KBM-7 (cell line): ENCODE measurements around the gene PRDM16.

Experiments used
- DNase-seq: peaks from one replicate; pipeline ENCODE4 v3.0.0-alpha.2; 2015
- in situ Hi-C: fragments of 300-500 bp; cut with MboI; formaldehyde crosslinking; loops from 2 replicates; pipeline ENCODE4 v1.14.3; 2020; ENCODE audit warnings: low sequenced_read_pairs, low pct_unique_long_range_greater_than_20kb, mixed read lengths

The PRDM16 gene

DNA sequence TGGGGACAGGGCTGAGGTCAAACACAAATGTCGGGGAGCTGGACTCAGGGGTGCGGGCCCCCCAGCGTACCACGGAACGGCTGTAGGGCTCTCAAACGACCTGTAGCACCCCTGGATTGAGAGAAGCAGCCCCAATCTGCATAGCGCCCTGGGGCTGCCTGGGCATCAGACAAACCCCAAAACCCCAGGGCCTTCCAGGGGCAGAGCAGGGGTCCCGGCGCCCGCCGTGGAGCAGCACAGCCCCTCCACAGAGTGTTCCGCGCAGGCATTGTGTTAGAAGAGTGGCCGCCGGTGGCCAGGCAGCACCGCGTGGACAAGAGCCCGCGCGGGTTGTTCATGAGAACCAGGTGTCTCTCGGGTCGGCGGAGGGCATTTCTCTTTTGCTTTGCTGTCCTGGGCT is 321.3 kb downstream of the PRDM16 start:
- DNase-seq = no peak
- in situ Hi-C loops = no loop called here

DNA sequence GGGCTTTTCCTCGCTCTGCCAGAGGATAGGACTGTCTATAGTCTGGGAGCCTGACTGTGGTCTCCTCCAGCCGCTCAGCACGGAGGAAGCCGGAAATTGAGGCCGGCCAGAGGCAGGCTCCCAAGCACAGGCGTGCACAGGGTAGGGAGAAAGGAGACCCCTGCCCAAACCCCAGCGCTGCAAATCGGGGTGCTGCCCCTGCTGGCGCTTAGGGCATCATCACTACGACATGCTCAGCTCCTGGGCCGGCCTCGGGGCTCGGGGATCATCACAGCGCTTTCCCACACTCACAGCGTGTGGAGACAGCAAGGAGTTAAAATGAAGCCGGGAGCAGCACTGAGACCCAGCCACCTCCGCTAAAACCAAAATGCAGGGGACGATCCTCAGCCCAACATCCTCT is 322.7 kb downstream of the PRDM16 start:
- no peak for DNase-seq
- in situ Hi-C loops = no loop called here

DNA sequence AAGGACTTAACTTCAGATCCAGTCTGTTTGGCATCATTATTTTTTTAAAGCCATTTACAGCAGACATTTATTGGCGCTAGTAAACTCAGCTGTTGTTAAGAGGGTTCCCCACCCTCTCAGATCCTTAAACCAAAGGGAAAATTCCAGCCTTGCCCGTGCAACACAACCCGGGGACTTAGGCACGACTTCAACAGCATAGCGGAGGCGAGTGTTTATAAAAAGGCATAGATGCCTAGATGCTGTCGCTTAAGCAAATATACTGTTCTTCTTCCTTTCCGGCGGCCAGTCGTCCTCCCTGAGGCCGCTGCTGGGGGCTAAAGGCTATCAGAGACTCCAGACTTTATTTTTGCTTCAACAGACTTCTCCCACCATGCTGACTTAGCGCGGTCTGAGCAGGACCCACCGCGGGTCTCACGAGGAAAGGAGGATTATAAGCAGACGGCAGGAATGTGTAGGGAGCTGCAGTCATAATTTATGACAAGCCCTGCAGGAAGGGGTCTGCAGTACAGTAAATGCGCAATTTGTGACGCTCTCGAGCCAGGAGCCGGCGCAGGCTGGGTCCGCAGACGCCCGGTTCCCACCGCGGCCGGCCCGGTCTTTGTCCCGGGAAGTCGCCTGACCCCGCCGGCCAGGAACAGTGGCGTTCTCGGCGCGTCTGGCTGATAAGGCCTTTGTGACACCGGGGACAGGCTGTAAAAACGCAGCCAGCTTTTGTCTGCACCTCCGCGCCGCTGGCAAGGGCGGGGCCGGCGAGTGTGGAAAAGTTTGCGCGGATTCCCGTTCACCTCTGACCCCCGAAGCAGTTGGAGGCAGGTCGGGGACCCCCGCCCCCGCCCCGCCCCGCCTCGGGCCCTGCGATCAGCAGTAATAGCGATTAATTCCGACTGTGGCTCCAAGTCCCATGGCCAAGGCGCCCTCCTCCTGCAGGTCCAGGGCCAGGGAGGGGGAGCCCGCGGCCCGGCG is 324.3 kb downstream of the PRDM16 start:
- in situ Hi-C loops = no loop called here
- DNase-seq = no peak

DNA sequence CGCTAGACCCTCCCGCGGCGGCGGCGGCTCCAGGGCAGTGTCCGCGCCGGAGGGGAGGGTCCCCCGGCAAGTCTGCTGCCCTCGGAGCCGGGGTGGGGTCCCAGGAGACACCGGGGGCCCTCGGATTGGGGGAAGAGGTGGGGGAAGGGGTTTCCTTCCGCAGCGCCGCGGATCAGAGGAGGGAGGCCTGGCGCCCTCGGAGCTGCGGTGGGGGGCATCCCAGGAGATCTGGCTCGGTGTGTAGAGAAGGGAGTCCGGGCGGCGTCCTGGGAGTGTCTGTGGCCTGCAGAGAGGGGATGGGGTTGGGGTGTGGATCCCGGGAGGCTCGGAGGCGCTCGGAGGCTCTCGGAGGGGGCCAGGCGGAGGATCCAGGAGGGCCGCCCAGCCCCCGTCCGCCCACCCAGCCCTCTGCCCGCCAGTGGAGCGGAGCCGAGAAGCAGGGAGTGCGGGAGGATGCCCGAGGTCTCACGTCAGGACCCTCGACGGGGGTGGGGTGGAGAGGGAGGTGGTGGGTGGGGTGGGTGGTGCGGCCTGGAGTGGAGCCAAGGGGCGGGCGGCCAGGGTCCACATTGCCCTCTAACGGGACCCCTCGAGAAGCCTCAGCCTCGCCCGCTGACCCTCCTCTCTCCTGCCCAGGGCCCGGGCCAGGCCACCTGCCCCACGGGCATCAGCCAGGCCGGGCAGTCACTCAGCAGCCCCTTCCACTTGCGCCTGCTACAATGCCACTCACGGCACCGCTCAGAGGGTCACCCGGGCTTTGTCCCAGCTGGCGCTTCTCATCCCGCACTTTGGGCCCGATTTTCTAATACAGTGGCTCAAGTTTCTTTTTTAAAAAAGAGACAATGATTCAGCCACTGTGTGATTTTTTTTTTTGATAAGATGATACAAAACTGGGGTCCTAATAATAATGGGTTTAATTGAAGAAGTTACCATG is 325.3 kb downstream of the PRDM16 start:
- in situ Hi-C loops = no loop called here
- DNase-seq = no peak

DNA sequence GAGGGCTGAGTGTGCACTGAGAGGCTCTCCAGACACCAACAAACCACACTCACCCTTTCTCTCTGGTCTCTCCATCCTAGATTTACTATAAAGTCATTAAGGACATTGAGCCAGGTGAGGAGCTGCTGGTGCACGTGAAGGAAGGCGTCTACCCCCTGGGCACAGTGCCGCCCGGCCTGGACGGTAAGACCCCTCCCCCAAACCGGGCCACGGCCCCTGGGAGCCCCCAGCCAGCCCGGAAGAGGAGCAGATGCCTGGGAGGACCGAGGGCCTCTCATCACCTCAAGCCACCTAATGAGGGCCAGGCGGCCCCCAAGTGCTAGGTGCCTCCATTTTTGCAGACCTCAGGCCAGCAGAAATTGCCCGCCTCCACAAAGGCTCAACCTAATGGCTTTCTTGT is 327.4 kb downstream of the PRDM16 start:
- DNase-seq = no peak
- in situ Hi-C loops = no loop called here

DNA sequence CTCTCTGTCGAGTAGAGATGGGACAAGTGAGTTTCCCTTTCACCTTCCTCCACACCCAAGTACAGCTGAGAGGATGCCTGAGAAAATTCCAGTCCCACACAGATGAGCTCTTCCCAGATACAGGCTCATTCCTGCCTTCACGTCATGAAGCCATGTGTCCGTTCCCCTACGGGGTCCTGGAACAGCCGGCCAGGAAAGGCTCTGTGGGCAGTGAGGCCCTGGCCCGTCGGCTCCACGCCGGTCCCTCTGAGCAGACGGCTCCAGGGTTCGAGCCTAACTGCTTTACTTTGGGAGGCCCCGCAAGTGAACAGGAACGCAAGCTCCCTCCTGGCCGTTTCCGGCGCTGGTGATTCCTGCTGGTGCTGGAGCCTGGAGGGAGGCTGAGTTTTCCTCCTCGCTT is 328.3 kb downstream of the PRDM16 start:
- DNase-seq = no peak
- in situ Hi-C loops = no loop called here

DNA sequence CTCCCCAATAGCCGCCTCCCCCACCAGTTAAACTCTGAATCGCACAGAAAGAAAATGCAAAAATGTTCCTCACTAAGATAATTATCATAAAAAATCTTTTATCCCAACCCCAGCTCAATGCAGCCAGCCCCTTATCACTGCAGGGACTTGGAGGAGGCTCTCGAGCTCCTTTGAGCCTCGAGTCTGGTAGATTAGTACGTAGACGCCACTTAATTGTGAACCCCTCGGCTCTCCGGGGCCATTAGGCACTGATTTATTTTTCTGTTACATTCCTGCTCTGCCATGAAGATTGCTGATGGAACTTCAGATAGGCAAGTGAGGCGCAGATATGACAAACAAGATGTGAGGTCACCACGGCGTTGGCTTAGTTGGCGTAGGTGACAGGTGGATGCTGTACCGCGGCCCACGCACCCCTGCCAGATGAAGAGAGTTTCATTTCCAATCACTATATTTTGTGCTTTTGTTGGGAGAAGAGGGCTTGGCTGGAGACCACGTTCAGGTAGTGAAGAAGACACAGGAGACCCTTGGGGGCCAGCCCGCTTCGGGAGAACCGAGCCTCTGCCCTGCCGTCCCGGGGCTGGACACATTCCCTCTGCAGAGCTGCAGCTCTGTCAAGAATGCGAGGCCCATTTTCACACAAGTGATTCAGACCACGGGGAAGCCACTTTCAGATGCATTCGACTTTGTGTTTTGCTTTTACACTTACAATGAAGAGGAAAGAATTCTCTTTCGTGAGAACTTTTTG is 329.6 kb downstream of the PRDM16 start:
- in situ Hi-C loops = no loop called here
- no peak for DNase-seq

DNA sequence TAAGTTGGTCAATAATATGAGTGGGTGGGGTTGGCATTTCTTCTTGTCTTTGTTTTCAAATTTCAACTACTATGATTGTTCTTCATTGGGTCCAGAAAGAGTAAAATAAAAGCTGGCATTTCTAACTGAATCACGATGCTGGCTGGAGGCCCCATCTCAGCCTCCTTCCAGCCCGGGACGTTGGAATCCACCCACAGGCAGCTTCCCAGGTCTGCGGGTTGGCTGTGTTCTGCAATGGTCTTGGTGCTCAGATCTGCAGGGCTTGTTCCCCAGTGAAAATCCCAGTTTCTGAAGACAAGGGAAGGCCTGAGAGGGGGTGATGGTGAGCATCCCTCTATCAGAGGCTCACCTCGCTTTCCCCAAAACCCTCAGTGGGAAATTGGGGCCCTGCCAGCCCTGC is 330.7 kb downstream of the PRDM16 start:
- DNase-seq = no peak
- in situ Hi-C loops = no loop called here

DNA sequence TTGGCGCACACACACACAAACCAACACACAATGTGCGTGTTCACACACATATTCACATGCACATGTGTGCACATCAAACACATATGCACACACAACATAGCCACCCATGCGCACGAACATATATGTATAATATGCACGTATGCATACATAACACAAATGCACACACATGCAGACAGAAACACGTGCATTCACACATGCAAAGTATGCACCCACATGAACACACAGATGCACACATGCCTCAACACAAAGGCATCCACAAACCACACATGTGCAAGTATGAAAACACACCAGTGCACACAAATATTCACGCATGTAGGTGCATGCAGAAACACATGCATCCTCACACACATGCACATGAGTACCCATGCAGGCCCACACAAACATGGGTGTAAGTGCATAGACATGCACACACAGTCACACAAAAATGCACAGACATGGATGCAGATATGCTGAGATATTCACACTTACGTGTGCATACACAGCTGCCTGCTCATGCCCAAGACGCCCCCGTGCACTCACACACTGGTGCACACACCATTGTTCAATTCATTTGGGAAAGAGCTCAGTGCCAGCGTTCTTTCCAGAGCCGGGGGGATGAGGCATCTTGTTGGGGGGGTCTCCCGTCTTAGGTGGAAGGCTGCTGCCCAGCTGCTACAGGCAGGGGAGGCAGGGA is 332.7 kb downstream of the PRDM16 start:
- no peak for DNase-seq
- in situ Hi-C loops = no loop called here

DNA sequence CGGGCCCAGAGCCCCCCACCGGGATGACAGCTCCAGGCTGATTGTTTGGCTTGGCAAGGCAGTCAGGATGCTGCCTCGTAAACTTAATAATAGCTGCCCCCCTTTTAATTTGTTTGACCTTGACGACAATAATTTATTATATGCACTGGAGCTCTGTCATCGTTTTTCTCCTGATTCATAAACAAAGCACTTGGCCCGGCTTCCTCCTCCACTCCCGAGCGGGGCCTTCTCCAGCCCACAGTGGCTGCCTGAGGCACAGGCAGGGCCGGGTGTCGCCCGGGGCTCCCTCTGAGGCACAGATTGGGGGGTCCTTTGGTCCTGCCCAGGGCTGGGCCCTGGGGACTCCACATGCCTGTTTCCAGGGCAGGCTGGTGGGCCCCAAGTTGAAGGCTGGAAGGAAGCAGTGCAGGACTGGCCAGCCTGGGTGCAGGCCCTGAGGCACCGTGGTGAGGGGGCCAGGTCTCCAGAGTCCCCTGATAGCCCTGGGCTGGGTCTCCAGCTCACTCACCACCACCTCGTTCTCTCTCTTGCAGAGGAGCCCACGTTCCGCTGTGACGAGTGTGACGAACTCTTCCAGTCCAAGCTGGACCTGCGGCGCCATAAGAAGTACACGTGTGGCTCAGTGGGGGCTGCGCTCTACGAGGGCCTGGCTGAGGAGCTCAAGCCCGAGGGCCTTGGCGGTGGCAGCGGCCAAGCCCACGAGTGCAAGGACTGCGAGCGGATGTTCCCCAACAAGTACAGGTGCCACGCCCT is 333.4 kb downstream of the PRDM16 start:
- in situ Hi-C loops = no loop called here
- no peak for DNase-seq

DNA sequence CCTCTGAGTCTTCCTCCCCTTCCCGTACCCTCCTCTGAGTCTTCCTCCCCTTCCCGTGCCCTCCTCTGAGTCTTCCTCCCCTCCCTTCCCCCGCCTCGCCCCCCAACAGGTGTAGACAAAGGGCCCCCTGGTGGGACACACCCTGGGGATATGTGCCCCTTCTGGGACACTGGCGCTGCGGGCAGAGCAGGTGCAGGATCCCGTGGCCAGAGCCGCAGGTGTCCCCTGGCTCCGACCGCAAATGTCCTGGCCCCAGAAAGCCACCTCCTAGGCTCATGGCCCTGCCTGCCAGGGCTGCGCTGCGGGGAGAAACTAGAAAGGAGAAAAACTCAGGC is 334.0 kb downstream of the PRDM16 start:
- in situ Hi-C loops = no loop called here

DNA sequence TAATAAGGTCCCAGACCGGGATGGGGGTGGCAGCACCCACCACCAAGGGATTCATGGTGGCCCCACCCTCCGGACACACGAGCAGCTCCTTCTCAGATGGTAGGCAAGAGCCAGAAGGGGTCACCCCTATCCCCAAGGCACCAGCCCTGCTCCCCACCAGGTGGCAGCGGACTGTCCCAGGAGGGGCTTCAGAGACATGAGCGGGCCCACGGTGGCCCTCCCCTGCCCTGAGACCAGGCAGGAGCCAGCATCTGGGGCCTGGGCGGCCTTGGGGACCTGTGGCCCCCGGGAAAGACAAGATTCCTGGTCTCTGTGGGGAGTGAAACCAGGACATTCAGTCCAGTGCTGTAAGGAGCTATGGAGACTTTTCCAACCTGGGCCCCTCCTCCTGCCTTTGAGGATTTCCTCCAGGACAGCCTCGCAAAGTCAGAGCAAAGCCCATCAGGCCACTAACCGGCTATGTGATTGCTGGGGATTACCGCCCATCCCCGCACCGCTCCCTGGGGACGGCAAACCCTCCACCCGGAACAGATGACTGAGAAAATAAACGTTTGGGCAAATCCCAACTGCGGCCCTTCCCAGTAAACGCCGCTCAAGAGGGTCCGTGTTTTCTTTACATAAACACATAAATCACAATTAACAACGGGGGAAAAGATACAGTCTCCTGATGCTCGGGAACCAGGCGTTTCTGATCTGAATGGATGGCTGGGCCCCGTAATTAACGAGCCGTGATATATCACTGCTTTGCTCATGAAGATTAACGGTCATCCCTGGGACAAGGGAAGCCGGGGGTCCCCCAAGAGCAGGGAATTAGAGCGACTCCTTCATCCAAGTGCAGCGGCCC is 334.6 kb downstream of the PRDM16 start:
- in situ Hi-C loops = no loop called here
- no peak for DNase-seq

More for the DNA sequence above, 334.0 kb downstream of the PRDM16 start:
- no peak for DNase-seq

DNA sequence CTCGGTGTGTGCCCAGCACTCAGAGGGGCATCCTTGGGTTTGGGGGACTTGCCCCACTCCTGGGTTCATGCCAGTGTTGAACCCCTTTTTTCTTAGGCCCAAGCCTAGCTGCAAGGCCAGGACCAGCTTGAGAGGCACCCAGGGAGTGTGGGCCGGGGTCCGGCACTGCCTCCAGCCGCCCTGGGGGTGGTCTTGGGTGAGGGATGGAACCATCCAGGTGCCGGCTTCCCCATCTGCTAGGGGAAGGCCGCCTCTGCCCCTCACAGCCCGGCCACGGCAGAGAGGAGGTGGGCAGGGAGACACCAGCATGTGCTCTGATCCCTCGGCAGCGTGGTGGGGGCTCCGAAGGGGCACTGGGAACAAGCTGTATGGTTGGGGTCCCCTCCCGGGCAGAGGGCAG is 335.3 kb downstream of the PRDM16 start:
- in situ Hi-C loops = no loop called here
- DNase-seq = no peak

DNA sequence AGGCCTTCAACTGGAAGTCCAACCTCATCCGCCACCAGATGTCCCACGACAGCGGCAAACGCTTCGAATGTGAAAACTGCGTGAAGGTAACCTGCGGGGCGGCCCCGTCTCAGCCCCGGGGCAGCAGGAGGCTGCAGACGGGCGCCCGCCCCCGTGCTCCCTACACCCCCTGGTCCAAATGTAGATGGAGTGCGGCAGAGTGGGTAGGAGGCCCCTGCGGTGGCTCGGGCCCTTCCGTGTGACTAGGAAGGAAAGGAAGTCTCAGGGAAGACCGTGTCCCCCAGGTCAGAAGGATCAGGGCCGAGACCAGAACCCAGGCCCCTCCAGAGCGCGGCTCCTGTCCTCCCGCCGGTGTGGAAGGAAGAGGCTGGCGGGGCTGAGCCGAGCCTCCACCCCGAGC is 335.8 kb downstream of the PRDM16 start:
- no peak for DNase-seq
- in situ Hi-C loops = no loop called here

DNA sequence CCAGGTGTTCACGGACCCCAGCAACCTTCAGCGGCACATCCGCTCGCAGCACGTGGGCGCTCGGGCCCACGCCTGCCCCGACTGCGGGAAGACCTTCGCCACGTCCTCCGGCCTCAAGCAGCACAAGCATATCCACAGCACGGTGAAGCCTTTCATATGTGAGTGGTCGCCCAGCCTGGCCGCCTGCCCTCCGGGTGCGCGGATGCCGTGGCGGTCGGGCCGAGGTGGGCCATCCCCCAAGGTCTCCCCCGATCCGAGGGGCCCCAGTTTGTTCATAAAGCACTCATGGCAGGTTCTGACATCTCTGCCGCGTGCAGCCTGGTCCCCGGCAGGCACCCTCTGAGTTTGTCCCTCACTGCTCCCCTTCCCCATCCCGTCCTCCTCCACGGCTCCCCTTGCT is 336.5 kb downstream of the PRDM16 start:
- in situ Hi-C loops = no loop called here
- DNase-seq = no peak

DNA sequence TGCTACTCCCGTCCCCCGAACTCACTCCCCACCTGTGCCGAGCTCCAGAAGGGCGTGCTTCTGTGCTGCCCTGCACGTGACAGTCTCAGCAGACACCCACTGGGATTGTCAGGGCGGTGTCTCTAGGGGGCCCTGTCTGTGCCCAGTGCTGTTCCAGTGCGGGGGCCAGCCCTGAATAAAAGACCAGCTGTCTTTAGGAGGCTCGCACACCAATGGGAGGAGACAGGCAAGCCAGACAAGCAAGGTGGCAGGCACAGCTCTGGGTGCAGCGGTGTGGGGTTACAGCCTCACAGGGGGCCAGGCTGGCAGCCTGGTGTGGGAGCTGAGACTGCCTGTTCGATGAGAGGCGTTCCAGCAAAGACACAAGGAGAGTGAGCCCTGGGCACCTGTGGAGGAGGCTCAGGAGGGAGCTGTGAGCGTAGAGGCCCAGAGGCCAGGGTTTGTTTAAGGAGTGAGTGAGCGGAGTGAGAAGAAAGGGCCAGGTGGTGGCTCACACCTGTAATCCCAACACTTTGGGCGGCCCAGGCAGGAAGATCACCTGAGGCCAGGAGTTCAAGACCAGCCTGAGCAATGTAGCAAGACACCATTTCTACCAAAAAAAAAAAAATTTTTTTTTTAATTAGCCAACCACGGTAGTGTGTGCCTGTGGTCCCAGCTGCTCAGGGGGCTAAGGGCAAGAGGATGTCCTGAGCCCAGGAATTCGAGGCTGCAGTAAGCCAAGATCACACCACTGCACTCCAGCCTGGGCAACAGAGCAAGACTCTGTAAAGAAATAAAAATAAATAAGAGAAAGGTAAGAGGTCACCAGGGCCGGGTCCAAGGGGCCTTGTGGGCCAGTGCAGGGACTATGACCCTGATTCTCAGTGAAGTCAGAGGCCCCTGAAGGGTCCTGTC is 337.2 kb downstream of the PRDM16 start:
- no peak for DNase-seq
- in situ Hi-C loops = no loop called here

DNA sequence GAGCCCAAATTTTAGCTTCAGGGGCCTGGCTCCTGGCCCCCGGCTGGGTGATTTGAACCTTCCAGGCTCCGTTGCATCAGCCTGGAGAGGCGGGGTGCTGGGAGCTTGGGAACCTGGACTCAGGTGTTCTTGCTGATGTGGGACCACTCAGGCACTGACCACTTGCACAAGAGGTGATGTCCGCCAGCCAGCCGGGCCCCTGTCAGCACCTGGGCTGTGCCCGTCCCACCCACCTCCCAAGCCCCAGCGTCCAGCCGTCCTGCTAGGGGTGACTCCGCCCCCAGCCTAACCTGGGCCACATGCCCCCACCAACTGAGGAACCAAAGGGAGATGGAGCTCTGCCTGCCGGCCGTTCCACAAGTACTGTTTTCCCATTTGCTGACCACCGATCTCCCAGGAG is 338.0 kb downstream of the PRDM16 start:
- DNase-seq = no peak
- in situ Hi-C loops = no loop called here
